Adipocyte (in vitro differentiated cells): ENCODE data around the gene CCN2.

Experiments
- DNase-seq: peaks from one replicate; pipeline ENCODE4 v3.0.0-alpha.2; 2015; ENCODE audit warnings: low read depth
- H3K27me3 ChIP-seq: replicated peaks from 2 replicates; pipeline ENCODE4 v1.7.0; 2013; ENCODE audit warnings: mild to moderate bottlenecking, low read length, moderate library complexity; ENCODE audit not compliant: control insufficient read depth, insufficient read depth
- H3K36me3 ChIP-seq: 2 replicates; pipeline ENCODE4 v1.7.0; 2013; ENCODE audit warnings: low read length, mild to moderate bottlenecking, moderate library complexity; ENCODE audit not compliant: control insufficient read depth, insufficient read depth, severe bottlenecking
- H3K4me1 ChIP-seq: 2 replicates; pipeline ENCODE4 v1.7.0; 2013; ENCODE audit warnings: mild to moderate bottlenecking, low read length, moderate library complexity; ENCODE audit not compliant: control insufficient read depth, insufficient read depth
- H3K4me3 ChIP-seq: 2 replicates; pipeline ENCODE4 v1.7.0; 2013; ENCODE audit warnings: mild to moderate bottlenecking, low read length, moderate library complexity
- H3K9ac ChIP-seq: 2 replicates; pipeline ENCODE4 v1.7.0; 2013; ENCODE audit warnings: mild to moderate bottlenecking, low read length, moderate library complexity
- H3K9me3 ChIP-seq: 2 replicates; pipeline ENCODE4 v1.7.0; 2013; ENCODE audit warnings: mild to moderate bottlenecking, low read length, moderate library complexity; ENCODE audit not compliant: control insufficient read depth

CCN2 gene

GRCh38 chr6:131963063-131963462 is 11.9 kb upstream of the CCN2 start:
- no peak for DNase-seq
- H3K4me3 ChIP-seq = no peak overlapping the region

GRCh38 chr6:131960371-131961133 is 9.4 kb upstream of the CCN2 start:
- no peak overlapping the region for H3K9ac ChIP-seq
- H3K4me3 ChIP-seq = no peak overlapping the region
- peaks cover 4% of the 10 kb centered on the region for H3K4me1 ChIP-seq
- peak; percentile 67 for DNase-seq
- no peaks in the 10 kb centered on the region for H3K9me3 ChIP-seq
- H3K27me3 ChIP-seq = no peaks in the 10 kb centered on the region
- no peaks in the 10 kb centered on the region for H3K36me3 ChIP-seq

More at GRCh38 chr6:131963063-131963462, 11.9 kb upstream of the CCN2 start:
- Histone ChIP-seq H3K9ac (no peak overlapping the region), H3K4me1 (peaks cover 8% of the 10 kb centered on the region), H3K36me3 (no peaks in the 10 kb centered on the region), H3K27me3 (no peaks in the 10 kb centered on the region), H3K9me3 (no peaks in the 10 kb centered on the region)

GRCh38 chr6:131958542-131959470 is 7.6 kb upstream of the CCN2 start:
- no peak for DNase-seq

GRCh38 chr6:131958095-131958494 is 6.9 kb upstream of the CCN2 start:
- Histone ChIP-seq H3K9ac (no peak overlapping the region), H3K27me3 (no peaks in the 10 kb centered on the region), H3K4me1 (peaks cover 18% of the 10 kb centered on the region), H3K36me3 (no peaks in the 10 kb centered on the region), H3K9me3 (no peaks in the 10 kb centered on the region), H3K4me3 (no peak overlapping the region)
- DNase-seq = no peak

More at GRCh38 chr6:131958542-131959470, 7.6 kb upstream of the CCN2 start:
- Histone ChIP-seq H3K36me3 (no peaks in the 10 kb centered on the region), H3K27me3 (no peaks in the 10 kb centered on the region), H3K4me3 (no peak overlapping the region), H3K4me1 (peaks cover 11% of the 10 kb centered on the region), H3K9ac (no peak overlapping the region), H3K9me3 (no peaks in the 10 kb centered on the region)

- no peak overlapping the region for H3K4me3 ChIP-seq
- no peak overlapping the region for H3K9ac ChIP-seq
- H3K27me3 ChIP-seq = no peaks in the 10 kb centered on the region
- DNase-seq = no peak
- H3K9me3 ChIP-seq = no peaks in the 10 kb centered on the region
- no peaks in the 10 kb centered on the region for H3K36me3 ChIP-seq
- peaks cover 29% of the 10 kb centered on the region for H3K4me1 ChIP-seq
Observed at GRCh38 chr6:131955876-131956275, 4.7 kb upstream of the CCN2 start.

GRCh38 chr6:131955192-131955591 is 4.0 kb upstream of the CCN2 start:
- Histone ChIP-seq H3K4me1 (peaks cover 28% of the 10 kb centered on the region), H3K9ac (no peak overlapping the region), H3K4me3 (peak overlapping the region; percentile 28), H3K27me3 (no peaks in the 10 kb centered on the region), H3K36me3 (no peaks in the 10 kb centered on the region), H3K9me3 (no peaks in the 10 kb centered on the region)
- DNase-seq = no peak

- peak; percentile 96 for DNase-seq
Observed at GRCh38 chr6:131954775-131955107, 3.6 kb upstream of the CCN2 start.

GRCh38 chr6:131954059-131954774 is 3.0 kb upstream of the CCN2 start:
- no peaks in the 10 kb centered on the region for H3K36me3 ChIP-seq
- peaks cover 34% of the 10 kb centered on the region for H3K4me1 ChIP-seq
- peak overlapping the region; percentile 28 for H3K4me3 ChIP-seq
- H3K9ac ChIP-seq = peak overlapping the region; percentile 21
- H3K9me3 ChIP-seq = no peaks in the 10 kb centered on the region
- peak; percentile 52 for DNase-seq
- H3K27me3 ChIP-seq = no peaks in the 10 kb centered on the region

More at GRCh38 chr6:131954775-131955107, 3.6 kb upstream of the CCN2 start:
- peaks cover 33% of the 10 kb centered on the region for H3K4me1 ChIP-seq
- peak overlapping the region; percentile 28 for H3K4me3 ChIP-seq
- H3K9me3 ChIP-seq = no peaks in the 10 kb centered on the region
- H3K36me3 ChIP-seq = no peaks in the 10 kb centered on the region
- peak overlapping the region; percentile 21 for H3K9ac ChIP-seq
- H3K27me3 ChIP-seq = no peaks in the 10 kb centered on the region

GRCh38 chr6:131952886-131953509 is 1.8 kb upstream of the CCN2 start:
- Histone ChIP-seq H3K9me3 (no peaks in the 10 kb centered on the region), H3K4me3 (no peak overlapping the region), H3K4me1 (peaks cover 40% of the 10 kb centered on the region), H3K27me3 (no peaks in the 10 kb centered on the region), H3K36me3 (no peaks in the 10 kb centered on the region), H3K9ac (no peak overlapping the region)
- DNase-seq = peak; percentile 18

- Histone ChIP-seq H3K36me3 (no peaks in the 10 kb centered on the region), H3K9me3 (no peaks in the 10 kb centered on the region), H3K4me1 (peaks cover 40% of the 10 kb centered on the region), H3K4me3 (peak overlapping the region; percentile 87), H3K27me3 (no peaks in the 10 kb centered on the region), H3K9ac (peak overlapping the region; percentile 88)
- peak; percentile 43 for DNase-seq
Observed at GRCh38 chr6:131951576-131952230, 531 bp upstream of the CCN2 start.
